ENCODE results near the gene CLPTM1L. TPM values are rescaled to one million over a fixed set of nuclear protein-coding genes. Genes with fewer than 3 reads are reported as not detected.
"Not testable (repeated sequence)": the region's sequence is repeated elsewhere in the genome, so short reads cannot be mapped to it uniquely, and the experiment has no call there.

Gene CLPTM1L
- total RNA-seq, 1 experiment from 2014 or later = 925 TPM

DNA sequence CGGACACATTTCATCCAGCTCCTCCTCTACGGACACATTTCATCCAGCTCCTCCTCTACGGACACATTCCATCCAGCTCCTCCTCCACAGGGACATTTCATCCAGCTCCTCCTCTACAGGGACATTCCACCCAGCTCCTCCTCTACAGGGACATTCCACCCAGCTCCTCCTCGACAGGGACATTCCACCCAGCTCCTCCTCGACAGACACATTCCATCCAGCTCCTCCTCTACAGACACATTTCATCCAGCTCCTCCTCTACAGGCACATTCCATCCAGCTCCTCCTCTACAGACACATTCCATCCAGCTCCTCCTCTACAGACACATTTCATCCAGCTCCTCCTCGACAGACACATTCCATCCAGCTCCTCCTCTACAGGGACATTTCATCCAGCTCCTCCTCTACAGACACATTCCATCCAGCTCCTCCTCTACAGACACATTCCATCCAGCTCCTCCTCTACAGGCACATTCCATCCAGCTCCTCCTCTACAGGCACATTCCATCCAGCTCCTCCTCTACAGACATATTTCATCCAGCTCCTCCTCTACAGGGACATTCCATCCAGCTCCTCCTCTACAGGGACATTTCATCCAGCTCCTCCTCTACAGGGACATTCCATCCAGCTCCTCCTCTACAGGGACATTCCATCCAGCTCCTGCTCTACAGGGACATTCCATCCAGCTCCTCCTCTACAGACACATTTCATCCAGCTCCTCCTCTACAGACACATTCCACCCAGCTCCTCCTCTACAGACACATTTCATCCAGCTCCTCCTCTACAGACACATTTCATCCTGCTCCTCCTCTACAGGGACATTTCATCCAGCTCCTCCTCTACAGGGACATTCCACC, 17.8 kb downstream of the CLPTM1L start:
- H3K36me3 ChIP-seq = peaks cover 66% of the 10 kb centered on the region
- DNase-seq = peak; percentile 70
- H3K27me3 ChIP-seq, H3K9me3 ChIP-seq, H3K4me3 ChIP-seq: not testable (repeated sequence)

DNA sequence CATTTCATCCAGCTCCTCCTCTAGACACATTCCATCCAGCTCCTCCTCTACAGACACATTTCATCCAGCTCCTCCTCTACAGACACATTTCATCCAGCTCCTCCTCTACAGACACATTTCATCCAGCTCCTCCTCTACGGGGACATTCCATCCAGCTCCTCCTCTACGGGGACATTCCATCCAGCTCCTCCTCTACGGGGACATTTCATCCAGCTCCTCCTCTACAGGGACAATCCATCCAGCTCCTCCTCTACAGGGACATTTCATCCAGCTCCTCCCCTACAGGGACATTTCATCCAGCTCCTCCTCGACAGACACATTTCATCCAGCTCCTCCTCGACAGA, 18.4 kb downstream of the CLPTM1L start:
- DNase-seq, H3K4me3 ChIP-seq, H3K9me3 ChIP-seq, H3K27me3 ChIP-seq: not testable (repeated sequence)
- peaks cover 66% of the 10 kb centered on the region for H3K36me3 ChIP-seq

DNA sequence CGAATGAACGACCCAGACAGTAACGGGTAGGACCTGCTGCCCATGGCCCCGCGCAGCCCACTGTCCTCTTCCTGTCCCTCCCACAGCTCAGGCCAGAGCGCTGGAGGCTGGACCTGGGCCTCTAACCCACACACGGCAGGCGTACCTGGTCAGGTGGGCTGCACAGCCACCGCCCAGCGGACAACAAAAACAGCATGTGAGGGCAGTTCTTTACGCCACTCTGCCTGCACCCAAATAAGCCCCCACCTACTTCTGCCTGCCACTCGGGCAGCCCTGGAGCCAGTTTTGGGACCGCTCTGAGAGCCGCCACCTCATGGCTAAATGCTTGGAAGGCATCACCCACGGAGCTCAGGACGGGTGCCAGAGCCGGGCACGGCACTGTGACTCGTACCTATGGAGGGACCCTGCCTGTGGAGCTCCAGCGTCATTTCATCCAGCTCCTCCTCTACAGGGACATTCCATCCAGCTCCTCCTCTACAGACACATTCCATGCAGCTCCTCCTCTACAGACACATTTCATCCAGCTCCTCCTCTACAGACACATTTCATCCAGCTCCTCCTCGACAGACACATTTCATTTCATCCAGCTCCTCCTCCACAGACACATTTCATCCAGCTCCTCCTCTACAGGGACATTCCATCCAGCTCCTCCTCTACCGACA, 18.9 kb downstream of the CLPTM1L start:
- Histone ChIP-seq H3K36me3 (peaks cover 66% of the 10 kb centered on the region), H3K27me3 (no peaks in the 10 kb centered on the region), H3K9me3 (peaks cover 3% of the 10 kb centered on the region), H3K4me3 (no peak overlapping the region)
- DNase-seq = peak; percentile 67

DNA sequence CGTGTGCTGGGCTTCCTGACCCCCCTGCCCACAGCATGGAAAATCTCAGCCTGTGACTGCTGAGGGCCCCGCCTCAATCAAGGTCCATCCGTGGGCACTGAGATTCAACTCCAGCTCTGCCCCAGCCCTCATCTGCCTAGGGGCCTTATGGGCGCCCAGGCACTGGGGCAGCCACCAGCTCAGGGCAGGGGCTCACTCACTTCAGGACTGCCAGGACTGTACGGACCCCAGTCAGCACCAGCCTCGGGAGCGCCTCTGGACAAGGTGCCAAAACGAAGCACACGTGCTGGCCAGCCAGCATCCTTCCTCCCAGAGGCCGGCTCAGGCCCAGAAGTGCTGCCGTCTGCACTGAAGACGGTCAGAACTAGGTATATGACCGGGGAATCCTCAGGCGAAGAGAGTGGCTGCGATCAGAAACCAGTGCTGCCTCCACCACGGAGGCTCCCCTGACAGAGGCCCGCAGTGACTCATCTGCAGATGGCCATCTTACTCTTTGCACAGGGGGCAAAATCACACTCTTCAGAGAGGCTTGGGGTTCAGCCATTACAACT, 19.6 kb downstream of the CLPTM1L start:
- DNase-seq = no peak
- no peaks in the 10 kb centered on the region for H3K27me3 ChIP-seq
- H3K9me3 ChIP-seq = peaks cover 3% of the 10 kb centered on the region
- H3K4me3 ChIP-seq = no peak overlapping the region
- H3K36me3 ChIP-seq = peaks cover 66% of the 10 kb centered on the region

DNA sequence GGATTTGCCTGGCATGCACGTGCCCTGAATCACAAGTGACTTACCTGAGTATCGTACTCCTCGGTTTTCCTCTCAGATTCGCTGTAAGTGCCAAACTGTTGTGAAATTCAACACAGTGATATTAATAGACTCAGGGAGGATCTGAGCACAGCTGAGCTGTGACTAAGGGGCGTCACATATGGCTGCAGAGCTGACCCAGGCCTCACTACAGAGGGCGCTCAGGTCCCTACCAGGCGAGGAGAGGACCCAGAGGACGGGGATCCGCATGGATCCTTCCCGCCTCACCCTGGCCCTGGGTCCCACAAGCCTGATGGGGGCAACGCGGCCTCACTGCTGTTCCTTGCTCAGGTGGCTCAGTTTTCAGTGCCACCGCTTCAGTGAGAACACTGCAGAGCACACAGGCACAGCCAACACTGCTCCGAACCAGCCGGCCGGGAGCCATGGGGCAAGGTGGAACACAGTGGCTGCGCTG, 20.1 kb downstream of the CLPTM1L start:
- Histone ChIP-seq H3K9me3 (peaks cover 3% of the 10 kb centered on the region), H3K4me3 (no peak overlapping the region), H3K27me3 (no peaks in the 10 kb centered on the region), H3K36me3 (peaks cover 66% of the 10 kb centered on the region)
- DNase-seq = no peak

DNA sequence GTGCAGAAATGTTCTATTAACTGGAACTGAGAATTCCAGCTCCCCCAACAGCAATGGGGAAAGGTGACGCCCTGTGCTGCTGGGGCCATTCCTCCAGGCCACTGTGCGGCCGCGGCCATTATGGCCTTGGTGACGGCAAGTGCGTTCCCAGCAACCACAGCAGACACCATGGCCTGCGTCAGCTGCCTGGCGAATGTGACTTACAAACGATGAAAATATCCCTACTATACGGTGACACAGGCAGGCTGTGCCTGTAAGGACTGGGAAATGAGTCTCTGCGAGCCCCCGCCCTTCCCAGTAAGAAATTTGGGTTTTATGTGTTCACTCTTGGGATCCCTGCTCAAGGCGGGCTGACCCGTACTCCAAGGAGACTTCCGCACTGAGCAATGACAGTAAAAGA, 20.6 kb downstream of the CLPTM1L start:
- peaks cover 3% of the 10 kb centered on the region for H3K9me3 ChIP-seq
- no peak for DNase-seq
- no peak overlapping the region for H3K4me3 ChIP-seq
- no peaks in the 10 kb centered on the region for H3K27me3 ChIP-seq
- peaks cover 71% of the 10 kb centered on the region for H3K36me3 ChIP-seq

DNA sequence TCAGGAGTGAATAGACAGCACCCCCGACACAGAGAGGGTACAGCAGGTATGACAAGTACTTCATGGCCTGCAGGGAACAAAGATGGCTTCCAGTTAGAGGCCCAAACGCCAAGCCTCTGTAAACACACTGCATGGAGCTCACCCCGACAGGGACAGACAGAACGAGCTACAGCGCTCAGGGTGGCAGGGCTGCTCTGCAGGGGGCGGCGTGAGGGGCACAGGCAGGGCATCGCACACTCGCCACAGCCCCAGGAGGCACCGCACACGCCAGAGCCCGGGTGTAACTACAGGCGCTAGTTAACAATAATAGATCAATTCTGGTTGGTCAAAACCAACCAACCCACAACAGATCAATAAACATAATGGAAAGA, 21.1 kb downstream of the CLPTM1L start:
- H3K36me3 ChIP-seq = peaks cover 69% of the 10 kb centered on the region

DNA sequence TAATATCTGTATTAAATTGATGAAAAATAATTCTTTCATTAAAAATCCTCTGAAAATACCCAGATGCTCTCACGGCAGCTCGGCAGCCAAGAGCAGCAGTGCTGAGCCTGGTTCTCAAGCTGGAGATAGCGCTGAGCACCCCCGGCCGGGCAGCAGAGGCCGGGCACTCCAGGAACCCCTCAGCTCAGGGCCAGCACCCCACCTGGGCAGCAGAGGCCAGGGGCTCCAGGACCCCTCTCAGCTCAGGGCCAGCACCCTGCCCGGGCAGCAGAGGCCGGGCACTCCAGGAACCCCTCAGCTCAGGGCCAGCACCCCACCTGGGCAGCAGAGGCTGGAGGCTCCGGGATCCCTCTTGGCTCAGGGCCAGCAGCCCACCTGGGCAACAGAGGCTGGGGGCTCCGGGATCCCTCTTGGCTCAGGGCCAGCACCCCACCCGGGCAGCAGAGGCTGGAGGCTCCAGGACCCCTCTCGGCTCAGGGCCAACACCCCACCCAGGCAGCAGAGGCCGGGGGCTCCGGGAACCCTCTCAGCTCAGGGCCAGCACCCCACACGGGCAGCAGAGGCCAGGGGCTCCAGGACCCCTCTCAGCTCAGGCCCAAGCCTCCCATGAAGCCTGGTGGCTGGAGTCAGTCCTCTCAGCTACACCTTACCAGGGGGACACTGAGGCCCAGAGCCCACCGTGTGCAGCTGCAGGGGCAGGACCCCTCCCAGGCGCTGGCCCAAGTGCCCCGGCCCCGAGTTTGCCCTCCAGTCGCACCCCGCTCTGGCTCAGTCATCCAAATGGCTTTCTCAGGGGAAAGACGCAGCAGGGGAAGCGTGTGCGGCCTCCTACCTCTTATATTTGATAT, 21.7 kb downstream of the CLPTM1L start:
- H3K36me3 ChIP-seq = peaks cover 75% of the 10 kb centered on the region
- H3K27me3 ChIP-seq = no peaks in the 10 kb centered on the region
- DNase-seq = no peak
- H3K9me3 ChIP-seq = no peaks in the 10 kb centered on the region
- no peak overlapping the region for H3K4me3 ChIP-seq

More for the DNA sequence above, 21.1 kb downstream of the CLPTM1L start:
- Histone ChIP-seq H3K9me3 (no peaks in the 10 kb centered on the region; the same call in 1 of the 2 replicates), H3K27me3 (no peaks in the 10 kb centered on the region), H3K4me3 (no peak overlapping the region)
- no peak for DNase-seq

DNA sequence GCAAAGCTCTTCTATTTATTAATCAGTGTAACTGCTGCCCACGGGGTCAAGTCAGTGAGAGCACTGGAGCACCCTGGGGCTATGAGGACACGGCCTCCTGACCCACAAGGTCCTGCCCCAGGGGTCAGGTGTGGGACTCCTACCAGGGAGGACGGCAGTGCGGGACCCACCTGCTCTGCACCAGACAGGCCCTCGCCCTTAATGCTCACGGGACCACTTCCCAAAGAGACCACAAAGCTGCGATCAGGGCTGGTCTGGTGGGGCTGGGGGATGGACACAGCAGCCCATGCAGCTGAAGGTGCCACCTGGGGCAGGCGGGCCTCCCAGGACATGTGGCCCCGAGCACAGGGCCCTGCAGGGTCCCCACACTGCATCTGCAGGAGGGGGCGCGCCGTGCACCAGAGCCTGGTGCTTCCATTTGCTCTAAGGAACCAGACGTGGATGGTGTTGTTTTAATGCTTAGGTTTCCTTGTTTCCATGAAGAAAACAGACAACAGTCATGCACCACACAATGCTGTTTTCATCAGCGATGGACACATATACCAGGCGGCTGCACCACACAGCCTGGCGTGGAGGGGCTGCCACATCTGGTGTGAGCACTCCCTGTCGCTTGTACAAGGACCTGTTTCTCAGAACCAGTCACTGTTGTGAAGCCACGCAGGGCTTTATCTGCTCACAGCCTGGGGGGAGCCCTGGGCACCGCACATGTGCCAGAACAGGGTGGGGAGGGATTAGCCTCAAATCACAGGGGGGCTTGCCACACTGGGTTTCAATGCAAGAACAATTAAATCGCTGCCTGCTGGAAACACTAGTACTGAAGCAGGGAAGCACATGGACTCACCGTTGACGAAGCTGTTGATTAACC, 22.6 kb downstream of the CLPTM1L start:
- peaks cover 84% of the 10 kb centered on the region for H3K36me3 ChIP-seq
- no peak for DNase-seq
- no peak overlapping the region for H3K4me3 ChIP-seq

DNA sequence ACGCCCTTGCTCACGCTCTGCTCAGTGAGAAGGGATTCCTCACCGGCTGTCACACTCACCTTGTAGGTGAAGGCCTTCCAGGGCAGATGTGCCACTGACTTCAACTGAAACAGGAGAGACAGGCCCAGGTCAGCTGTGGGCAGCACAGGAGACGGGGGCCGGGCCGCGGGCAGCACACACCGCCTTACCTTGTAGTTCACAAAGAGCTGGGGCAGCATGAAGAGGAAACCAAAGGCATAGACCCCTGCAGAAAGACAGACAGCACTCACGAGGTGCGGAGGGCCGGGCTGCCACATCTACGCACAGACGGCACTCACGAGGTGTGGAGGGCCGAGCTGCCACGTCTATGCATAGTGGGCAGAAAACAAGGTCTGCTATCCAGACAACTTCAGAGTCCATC, 23.3 kb downstream of the CLPTM1L start:
- DNase-seq = no peak
- Histone ChIP-seq H3K36me3 (peaks cover 91% of the 10 kb centered on the region), H3K4me3 (no peak overlapping the region), H3K9me3 (no peaks in the 10 kb centered on the region), H3K27me3 (no peaks in the 10 kb centered on the region)

More for the DNA sequence above, 22.6 kb downstream of the CLPTM1L start:
- Histone ChIP-seq H3K9me3 (no peaks in the 10 kb centered on the region), H3K27me3 (no peaks in the 10 kb centered on the region)

DNA sequence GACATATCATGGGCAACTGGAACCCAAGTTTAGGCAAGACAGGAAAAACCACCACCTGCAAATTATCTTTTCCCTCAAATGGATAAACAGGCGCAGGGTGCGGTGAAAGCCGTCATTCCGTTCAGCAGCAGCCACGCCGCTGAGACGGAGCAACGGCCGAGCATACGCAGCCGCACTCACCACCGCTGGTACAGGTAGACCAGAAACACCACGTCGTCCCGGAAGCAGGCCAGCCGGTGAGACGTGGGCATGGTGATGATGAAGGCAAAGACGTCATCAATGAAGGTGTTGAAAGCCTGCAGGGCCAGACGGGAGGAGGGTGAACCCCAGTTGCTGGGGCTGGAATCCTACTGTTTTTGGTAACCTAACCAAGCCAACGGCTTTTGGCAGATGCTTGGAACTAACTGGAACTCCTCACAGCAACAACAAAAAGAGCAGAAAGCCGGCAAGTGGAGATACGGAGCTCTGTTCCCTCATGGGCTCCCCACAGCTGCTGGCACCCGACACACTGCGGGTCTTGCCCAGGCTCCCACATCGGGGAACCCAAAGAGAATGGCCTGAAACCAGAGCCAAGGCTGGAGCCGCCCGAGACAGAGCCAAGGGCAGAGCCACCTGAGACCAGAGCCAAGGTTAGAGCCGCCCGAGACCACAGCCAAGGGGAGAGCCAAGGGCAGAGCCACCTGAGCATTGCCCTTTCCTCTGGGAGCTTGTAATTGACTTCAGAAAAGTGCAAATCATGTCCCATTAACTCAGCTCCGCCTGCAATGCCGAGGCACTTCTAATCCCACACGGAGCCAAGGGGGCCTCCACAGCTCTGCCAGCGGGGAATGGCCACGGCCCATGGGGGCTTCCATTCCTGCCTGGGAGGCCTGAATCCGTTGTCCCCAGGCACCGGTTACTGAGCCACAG, 24.2 kb downstream of the CLPTM1L start:
- DNase-seq = no peak
- no peaks in the 10 kb centered on the region for H3K9me3 ChIP-seq
- H3K27me3 ChIP-seq = no peaks in the 10 kb centered on the region
- no peak overlapping the region for H3K4me3 ChIP-seq
- peaks cover 90% of the 10 kb centered on the region for H3K36me3 ChIP-seq

DNA sequence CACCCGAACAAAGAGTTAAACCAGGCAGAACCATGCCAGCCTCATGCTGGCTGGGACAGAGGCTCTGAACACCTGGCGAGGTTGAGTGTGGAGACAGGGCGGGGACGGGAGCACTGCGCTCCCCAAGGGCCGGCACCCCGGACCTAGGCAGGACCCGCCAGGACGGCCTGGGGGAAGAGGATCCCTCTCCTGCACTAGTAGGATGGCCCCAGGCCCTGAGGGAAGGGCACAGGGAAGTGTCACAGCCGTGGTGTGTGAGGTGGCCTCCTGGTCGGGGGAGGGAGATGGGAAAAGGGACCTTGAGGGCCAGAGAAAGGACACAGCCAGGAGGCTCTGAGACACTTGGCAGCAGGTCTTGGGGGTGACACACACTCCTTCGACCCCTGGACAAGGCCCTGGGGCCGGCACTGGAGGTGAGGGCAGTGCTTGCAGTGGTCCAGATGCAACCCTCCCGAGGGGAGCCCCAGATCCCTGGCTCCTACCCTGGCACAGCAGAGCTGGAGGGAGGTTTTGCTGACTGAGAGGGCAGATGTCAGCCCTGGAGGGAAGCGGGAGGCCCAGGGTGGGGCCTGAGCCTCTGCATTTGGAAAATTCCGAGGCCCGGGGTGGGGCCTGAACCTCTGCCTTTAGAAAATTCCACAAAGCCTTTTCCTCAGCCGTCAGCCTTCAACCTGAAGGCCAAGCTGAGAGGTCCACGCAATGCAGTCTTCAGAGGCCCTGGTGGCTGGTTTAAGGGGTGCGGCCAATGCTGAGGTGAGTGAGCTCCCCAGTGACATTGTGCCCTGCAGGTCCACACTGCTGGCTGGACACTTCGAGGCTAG, 25.3 kb downstream of the CLPTM1L start:
- no peak overlapping the region for H3K4me3 ChIP-seq
- no peak for DNase-seq
- no peaks in the 10 kb centered on the region for H3K9me3 ChIP-seq
- H3K27me3 ChIP-seq = no peaks in the 10 kb centered on the region
- peaks cover 80% of the 10 kb centered on the region for H3K36me3 ChIP-seq

DNA sequence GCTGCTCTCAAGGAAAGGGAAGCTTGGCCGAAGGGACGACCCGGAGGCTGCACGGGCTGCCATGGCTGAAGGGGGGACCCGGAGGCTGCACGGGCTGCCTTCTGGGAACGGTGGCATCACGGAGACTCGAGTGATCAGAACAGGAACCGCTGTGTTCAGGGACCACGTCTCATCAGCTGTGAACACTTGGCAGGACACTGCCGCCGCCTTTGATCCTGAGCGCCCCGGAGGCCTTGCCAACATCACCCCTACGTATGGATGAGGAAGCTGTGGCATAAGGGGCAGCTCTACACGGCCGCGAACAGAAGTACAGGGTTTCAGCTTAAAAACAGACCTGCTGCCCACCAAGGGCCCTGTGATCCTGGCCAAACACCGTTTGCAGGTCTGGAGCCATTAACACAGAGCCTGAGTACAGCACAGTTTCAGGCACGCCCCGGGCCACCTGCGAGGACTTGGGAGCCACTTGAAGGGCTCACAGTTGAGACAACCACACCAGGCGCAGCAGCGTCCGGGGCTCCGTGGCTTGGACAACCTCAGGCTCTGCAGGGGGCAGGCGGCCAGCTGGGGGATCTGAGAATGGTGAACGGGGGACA, 26.1 kb downstream of the CLPTM1L start:
- Histone ChIP-seq H3K4me3 (no peak overlapping the region), H3K9me3 (no peaks in the 10 kb centered on the region), H3K27me3 (no peaks in the 10 kb centered on the region), H3K36me3 (peaks cover 71% of the 10 kb centered on the region)
- no peak for DNase-seq

DNA sequence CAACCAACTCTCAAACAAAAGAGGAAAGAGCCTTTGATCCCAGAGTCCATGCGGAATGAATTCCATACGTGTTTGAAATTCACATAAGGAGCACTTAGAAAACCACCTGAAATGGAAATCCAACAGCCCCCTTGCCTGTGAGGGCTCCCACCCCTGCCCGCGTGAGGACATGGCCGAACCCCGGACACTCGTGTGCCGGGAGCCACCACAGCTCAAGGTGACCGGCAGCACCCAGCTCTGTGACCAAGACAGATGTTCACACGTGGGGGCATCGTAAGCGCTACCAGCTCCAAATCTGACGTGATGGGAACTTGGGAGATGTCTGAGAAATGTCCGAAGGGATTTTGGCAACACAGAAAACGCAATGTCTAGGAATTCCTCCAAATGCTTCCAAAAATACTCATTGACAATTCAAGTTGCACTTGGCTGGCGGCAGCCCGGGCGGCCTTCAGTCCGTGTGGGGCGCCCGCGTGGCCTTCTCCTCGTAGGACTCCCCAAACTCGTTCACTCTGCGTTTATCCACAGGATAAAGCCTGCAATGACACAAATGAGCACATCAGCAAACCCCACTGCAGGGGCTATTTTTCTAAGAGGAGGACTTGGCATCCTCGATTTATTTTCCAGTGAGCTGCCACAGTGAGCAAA, 26.9 kb downstream of the CLPTM1L start:
- no peaks in the 10 kb centered on the region for H3K27me3 ChIP-seq
- no peak for DNase-seq
- H3K36me3 ChIP-seq = peaks cover 66% of the 10 kb centered on the region

More for the DNA sequence above, 26.9 kb downstream of the CLPTM1L start:
- Histone ChIP-seq H3K4me3 (no peak overlapping the region), H3K9me3 (no peaks in the 10 kb centered on the region)

All from MG63 (cell line).